GM20000 (cell line): ENCODE results near the gene PHIP.
"Not testable (repeated sequence)": the region's sequence is repeated elsewhere in the genome, so short reads cannot be mapped to it uniquely, and the experiment has no call there.

Source experiments
- DNase-seq: peaks from one replicate; pipeline ENCODE4 v3.0.0; 2012; ENCODE audit warnings: low spot score
- TF ChIP-seq, protein P1 (sequence below): IDR thresholded peaks from 2 replicates; pipeline ENCODE4 v1.5.1; 2012; ENCODE audit warnings: mild to moderate bottlenecking, control low read depth; ENCODE audit errors: extremely low read depth, missing control alignments

The PHIP gene

DNA sequence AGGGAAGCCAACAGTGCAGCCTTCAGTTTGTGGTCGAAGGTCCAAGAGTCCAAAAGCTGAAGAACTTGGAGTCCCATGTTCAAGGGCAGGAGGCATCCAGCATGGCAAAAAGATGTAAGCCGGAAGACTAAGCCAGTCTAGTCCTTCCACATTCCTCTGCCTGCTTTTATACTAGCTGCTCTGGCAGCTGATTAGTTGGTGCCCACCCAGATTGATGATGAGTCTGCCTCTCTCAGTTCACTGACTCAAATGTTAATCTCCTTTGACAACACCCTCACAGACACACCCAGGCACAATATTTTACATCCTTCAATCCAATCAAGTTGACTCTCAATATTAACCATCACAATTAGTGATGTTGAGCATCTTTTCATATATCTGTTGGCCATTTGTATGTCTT is 23.1 kb upstream of the PHIP start:
- no peak for DNase-seq
- TF ChIP-seq, protein P1, sequence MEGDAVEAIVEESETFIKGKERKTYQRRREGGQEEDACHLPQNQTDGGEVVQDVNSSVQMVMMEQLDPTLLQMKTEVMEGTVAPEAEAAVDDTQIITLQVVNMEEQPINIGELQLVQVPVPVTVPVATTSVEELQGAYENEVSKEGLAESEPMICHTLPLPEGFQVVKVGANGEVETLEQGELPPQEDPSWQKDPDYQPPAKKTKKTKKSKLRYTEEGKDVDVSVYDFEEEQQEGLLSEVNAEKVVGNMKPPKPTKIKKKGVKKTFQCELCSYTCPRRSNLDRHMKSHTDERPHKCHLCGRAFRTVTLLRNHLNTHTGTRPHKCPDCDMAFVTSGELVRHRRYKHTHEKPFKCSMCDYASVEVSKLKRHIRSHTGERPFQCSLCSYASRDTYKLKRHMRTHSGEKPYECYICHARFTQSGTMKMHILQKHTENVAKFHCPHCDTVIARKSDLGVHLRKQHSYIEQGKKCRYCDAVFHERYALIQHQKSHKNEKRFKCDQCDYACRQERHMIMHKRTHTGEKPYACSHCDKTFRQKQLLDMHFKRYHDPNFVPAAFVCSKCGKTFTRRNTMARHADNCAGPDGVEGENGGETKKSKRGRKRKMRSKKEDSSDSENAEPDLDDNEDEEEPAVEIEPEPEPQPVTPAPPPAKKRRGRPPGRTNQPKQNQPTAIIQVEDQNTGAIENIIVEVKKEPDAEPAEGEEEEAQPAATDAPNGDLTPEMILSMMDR: no peak

- TF ChIP-seq, protein P1: no peak
- no peak for DNase-seq
Measured at GRCh38 chr6:79100304-79100703, 22.2 kb upstream of the PHIP start.

GRCh38 chr6:79094938-79095337 is 16.9 kb upstream of the PHIP start:
- no peak for DNase-seq

DNA sequence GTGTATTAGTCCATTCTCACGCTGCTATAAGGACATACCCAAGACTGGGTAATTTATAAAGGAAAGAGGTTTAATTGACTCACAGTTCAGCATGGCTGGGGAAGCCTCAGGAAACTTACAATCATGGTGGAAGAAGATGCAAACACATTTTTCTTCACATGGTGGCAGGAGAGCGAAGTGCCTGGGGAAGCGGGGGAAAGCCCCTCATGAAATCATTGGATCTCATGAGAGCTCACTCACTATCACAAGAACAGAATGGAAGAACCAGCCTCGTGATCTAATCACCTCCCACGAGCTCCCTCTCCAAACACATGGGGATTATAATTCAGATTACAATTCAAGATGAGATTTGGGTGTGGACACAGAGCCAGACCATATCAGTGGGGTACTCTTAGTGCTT is 13.7 kb upstream of the PHIP start:
- DNase-seq: not testable (repeated sequence)

More at GRCh38 chr6:79094938-79095337, 16.9 kb upstream of the PHIP start:
- TF ChIP-seq, protein P1: no peak

- no peak for DNase-seq
- TF ChIP-seq, protein P1: no peak
Measured at GRCh38 chr6:79089552-79090404, 11.7 kb upstream of the PHIP start.

GRCh38 chr6:79084693-79085092 is 6.6 kb upstream of the PHIP start:
- no peak for DNase-seq
- TF ChIP-seq, protein P1: no peak

- no peak for DNase-seq
- TF ChIP-seq, protein P1: no peak
Measured at GRCh38 chr6:79082304-79082703, 4.2 kb upstream of the PHIP start.

- DNase-seq: no peak
- TF ChIP-seq, protein P1: no peak
Measured at GRCh38 chr6:79081663-79082062, 3.6 kb upstream of the PHIP start.
